Vagina (tissue), 2 donors: ENCODE results near the gene ZSCAN9. TPM values are rescaled to one million over a fixed set of nuclear protein-coding genes. Genes with fewer than 3 reads are reported as not detected.

Source experiments
- DNase-seq, 2 donors: peaks; one replicate each; pipeline ENCODE4 v3.0.0-alpha.2; 2017; ENCODE audit errors: extremely low spot score in 2 of 2
- H3K27ac ChIP-seq: fragments of 200-600 bp; sonication (generic); one replicate; pipeline ENCODE4 v1.5.1; 2019
- H3K27me3 ChIP-seq: fragments of 200-600 bp; sonication (generic); one replicate; pipeline ENCODE4 v1.5.1; 2019
- H3K36me3 ChIP-seq, 2 donors: fragments of 200-600 bp; sonication (generic); one replicate each; pipeline ENCODE4 v1.5.1; 2017 to 2019
- H3K4me1 ChIP-seq: fragments of 200-600 bp; sonication (generic); one replicate; pipeline ENCODE4 v1.5.1; 2019
- H3K4me3 ChIP-seq, 2 donors: fragments of 200-600 bp; sonication (generic); 1 replicate in 1 of 2; 2 replicates in 1 of 2; pipeline ENCODE4 v1.5.1; 2016 to 2019
- H3K9me3 ChIP-seq: fragments of 200-600 bp; sonication (generic); one replicate; pipeline ENCODE4 v1.5.1; 2019
- POLR2A ChIP-seq, 2 donors: fragments of 450-650 bp; IDR thresholded peaks; one replicate each; pipeline ENCODE4 v1.6.1; 2017; ENCODE audit warnings: antibody characterized with exemption in 2 of 2, mild to moderate bottlenecking in 2 of 2, moderate library complexity in 2 of 2
- POLR2AphosphoS5 ChIP-seq, 2 donors: sonication (generic); formaldehyde crosslinking; IDR thresholded peaks; one replicate each; pipeline ENCODE4 v1.9.0; 2017; ENCODE audit warnings: antibody characterized with exemption in 2 of 2, mild to moderate bottlenecking in 2 of 2, low read depth in 1 of 2; ENCODE audit not compliant: insufficient read depth in 1 of 2
- intact Hi-C: fragments of 100-400 bp; cut with DNase I; formaldehyde crosslinking; loops from one replicate; pipeline ENCODE4 v1.15.1; 2023
- total RNA-seq: library from RNA; depleted of rRNA; stranded (reverse); fragments of >200 nt; gene quantifications from one replicate; pipeline ENCODE4 v1.2.3, GENCODE V29; 2016
- TF ChIP-seq, protein P1 (sequence below), 3 experiments: fragments of 450-650 bp in 2 of 3; fragments of 200-600 bp in 1 of 3; sonication (generic) in 1 of 3; IDR thresholded peaks; one replicate each; pipeline ENCODE4 v1.5.1; 2017 to 2019; ENCODE audit warnings: antibody characterized with exemption in 3 of 3, mild to moderate bottlenecking in 2 of 3, moderate library complexity in 2 of 3

Gene ZSCAN9
- total RNA-seq, 1 donor from 2014 or later, result 11.3 TPM

DNA sequence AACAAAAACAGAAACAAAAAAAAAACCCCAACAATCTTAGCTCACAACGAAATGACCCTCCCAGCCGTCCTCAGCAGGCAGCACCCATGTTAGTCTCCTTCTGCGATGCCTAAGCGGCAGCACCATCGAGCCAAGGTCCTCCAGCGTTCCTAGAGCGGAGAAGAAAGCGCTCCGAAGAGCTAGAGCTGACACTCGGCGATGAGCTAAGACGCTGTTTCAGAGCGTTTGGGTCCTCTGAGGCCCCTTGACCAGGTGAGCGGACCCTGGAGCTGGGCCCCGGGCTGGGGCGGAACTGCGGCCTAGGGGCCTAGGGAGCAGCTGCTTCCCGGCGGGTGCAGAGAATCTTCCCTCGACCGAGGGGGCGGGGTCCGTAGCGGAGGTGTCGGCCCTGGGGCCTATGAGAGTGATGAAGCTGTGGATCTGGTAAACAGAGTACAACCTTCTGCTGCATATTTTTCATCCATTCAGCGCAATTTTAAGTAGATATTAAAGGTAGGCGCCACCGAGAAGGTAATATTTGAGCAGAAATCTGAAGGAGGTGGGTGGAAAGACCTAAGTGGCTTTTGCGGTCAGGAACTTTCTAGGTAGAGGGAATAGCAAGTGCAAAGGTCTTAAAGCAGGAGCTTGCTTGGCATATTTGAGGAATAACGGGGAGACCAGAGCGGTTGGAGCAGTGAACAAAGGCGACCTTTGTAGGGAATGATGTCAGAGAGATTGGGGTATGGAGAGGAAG is 42.1 kb downstream of the ZSCAN9 start, which contains the start of gene ZSCAN26:
ZSCAN26 (plus strand) TSS at position 182 of the 733 bp plus-strand sequence. CDS start 4,777 bp downstream, outside the sequence.
- Histone ChIP-seq H3K9me3 (no peaks in the 10 kb centered on the region), H3K4me3 (peak within 1 kb of the TSS; percentile 59 to 75), H3K4me1 (peaks cover 31% of the 10 kb centered on the region), H3K27ac (peak within 1 kb of the TSS; percentile 84), H3K36me3 (peaks cover 0 to 6% of the 10 kb centered on the region in 2 donors), H3K27me3 (no peaks in the 10 kb centered on the region)
- intact Hi-C loops, result no loop called here
- TF ChIP-seq POLR2A (IDR thresholded peaks at IDR 0.05) (no peak), POLR2AphosphoS5 (IDR thresholded peaks at IDR 0.05; ENCODE audit: insufficient read depth in 1 of 2, low read depth in 1 of 2) (peak; percentile 51 to 90)
- TF ChIP-seq, protein P1, sequence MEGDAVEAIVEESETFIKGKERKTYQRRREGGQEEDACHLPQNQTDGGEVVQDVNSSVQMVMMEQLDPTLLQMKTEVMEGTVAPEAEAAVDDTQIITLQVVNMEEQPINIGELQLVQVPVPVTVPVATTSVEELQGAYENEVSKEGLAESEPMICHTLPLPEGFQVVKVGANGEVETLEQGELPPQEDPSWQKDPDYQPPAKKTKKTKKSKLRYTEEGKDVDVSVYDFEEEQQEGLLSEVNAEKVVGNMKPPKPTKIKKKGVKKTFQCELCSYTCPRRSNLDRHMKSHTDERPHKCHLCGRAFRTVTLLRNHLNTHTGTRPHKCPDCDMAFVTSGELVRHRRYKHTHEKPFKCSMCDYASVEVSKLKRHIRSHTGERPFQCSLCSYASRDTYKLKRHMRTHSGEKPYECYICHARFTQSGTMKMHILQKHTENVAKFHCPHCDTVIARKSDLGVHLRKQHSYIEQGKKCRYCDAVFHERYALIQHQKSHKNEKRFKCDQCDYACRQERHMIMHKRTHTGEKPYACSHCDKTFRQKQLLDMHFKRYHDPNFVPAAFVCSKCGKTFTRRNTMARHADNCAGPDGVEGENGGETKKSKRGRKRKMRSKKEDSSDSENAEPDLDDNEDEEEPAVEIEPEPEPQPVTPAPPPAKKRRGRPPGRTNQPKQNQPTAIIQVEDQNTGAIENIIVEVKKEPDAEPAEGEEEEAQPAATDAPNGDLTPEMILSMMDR (IDR thresholded peaks at IDR 0.05), result no peak
- no peak for DNase-seq

DNA sequence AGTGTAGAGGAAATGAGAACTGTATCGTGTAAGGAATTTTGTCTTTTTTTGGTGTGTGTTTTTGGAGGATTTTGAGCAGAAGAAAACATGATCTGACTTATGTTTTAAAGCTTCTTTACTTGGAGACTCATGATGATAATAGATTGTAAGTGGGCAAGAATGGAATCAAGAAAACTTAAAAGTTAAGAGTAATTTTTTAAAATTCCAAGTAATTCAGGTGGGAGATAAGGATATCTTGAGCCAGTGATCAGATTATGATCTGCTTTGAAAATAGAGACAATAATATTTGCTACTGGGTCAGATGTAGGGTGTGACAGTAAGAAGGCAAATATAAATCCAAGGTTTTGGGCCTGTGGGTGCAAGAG is 42.6 kb downstream of the ZSCAN9 start:
- TF ChIP-seq POLR2AphosphoS5 (IDR thresholded peaks at IDR 0.05; ENCODE audit: insufficient read depth in 1 of 2, low read depth in 1 of 2) (no peak), POLR2A (IDR thresholded peaks at IDR 0.05) (no peak)
- TF ChIP-seq, protein P1 (IDR thresholded peaks at IDR 0.05), result no peak
- Histone ChIP-seq H3K4me1 (peaks cover 31% of the 10 kb centered on the region), H3K36me3 (peaks cover 0 to 11% of the 10 kb centered on the region in 2 donors), H3K27me3 (no peaks in the 10 kb centered on the region), H3K27ac (peak overlapping the region; percentile 84), H3K9me3 (no peaks in the 10 kb centered on the region), H3K4me3 (peak overlapping the region; percentile 59 to 75)
- intact Hi-C loops, result no loop called here
- DNase-seq, result no peak

DNA sequence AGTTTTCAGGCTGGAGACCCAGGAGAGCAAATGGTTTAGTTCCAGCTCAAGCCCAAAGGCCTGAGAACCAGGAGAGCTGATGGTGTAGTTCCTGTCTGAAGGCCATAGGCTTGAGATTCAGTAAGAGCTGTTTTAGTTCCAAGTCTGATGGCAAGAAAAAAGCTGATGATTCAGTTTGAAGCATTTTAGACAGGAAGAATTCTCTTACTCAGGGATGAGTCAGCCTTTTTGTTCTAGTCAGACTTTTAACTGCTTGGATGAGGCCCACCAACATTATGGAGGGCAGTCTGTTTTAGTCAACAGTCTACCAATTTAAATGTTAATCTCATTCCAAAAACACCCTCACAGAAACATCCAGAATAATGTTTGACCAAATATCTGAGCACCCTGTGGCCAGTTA is 44.4 kb downstream of the ZSCAN9 start:
- Histone ChIP-seq H3K36me3 (peaks cover 0 to 30% of the 10 kb centered on the region in 2 donors), H3K27ac (no peak overlapping the region), H3K4me3 (no peak overlapping the region), H3K9me3 (no peaks in the 10 kb centered on the region), H3K4me1 (peaks cover 31% of the 10 kb centered on the region), H3K27me3 (no peaks in the 10 kb centered on the region)
- intact Hi-C loops, result no loop called here
- no peak for DNase-seq
- TF ChIP-seq, protein P1 (IDR thresholded peaks at IDR 0.05), result no peak
- TF ChIP-seq POLR2AphosphoS5 (IDR thresholded peaks at IDR 0.05; ENCODE audit: insufficient read depth in 1 of 2, low read depth in 1 of 2) (no peak), POLR2A (IDR thresholded peaks at IDR 0.05) (no peak)

DNA sequence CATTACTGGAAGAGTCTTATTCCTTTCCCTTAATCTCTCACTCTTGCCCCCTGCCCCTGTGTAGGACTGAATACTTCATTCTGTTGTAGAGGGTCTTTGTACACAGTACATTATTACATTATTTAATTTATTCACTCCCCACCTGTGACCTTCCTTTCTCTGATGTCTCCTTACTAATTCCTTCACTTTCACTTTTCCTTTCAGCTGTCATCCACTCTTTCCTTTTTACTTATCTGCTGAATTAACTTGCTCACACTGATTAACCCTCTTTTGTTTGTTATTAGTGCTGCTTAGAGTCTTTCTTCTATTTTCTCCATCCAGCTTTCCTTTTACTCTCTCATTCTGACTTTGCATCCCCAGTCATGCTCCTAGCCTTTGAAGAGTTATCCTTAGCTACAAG is 49.8 kb downstream of the ZSCAN9 start:
- TF ChIP-seq POLR2A (IDR thresholded peaks at IDR 0.05) (no peak), POLR2AphosphoS5 (IDR thresholded peaks at IDR 0.05; ENCODE audit: insufficient read depth in 1 of 2, low read depth in 1 of 2) (no peak)
- TF ChIP-seq, protein P1 (IDR thresholded peaks at IDR 0.05), result no peak
- no peak for DNase-seq
- Histone ChIP-seq H3K36me3 (peaks cover 0 to 55% of the 10 kb centered on the region in 2 donors), H3K4me3 (no peak overlapping the region), H3K4me1 (peaks cover 1% of the 10 kb centered on the region), H3K27ac (no peak overlapping the region), H3K27me3 (no peaks in the 10 kb centered on the region), H3K9me3 (no peaks in the 10 kb centered on the region)
- intact Hi-C loops, result no loop called here

DNA sequence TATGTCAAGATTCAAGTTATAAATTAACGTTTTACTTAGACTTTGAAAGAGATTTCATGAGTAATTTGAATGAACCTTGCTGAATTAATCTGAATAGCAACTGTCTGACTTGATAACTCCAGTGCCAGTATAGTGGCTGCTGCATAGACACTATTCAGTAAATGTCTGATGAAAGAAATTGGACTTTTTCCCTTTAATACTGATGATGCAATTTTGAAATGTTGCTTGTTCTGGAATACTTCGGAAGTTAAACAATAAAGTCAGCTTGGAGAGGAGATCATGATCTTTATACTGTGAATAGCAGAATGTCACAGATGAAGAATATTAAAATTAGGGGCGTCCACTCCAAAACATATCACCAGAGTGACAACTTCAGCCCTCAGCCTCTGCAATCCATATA is 52.7 kb downstream of the ZSCAN9 start:
- Histone ChIP-seq H3K27ac (no peak overlapping the region), H3K4me1 (no peaks in the 10 kb centered on the region), H3K27me3 (no peaks in the 10 kb centered on the region), H3K4me3 (no peak overlapping the region), H3K36me3 (peaks cover 0 to 43% of the 10 kb centered on the region in 2 donors), H3K9me3 (no peaks in the 10 kb centered on the region)
- TF ChIP-seq, protein P1 (IDR thresholded peaks at IDR 0.05), result no peak
- TF ChIP-seq POLR2AphosphoS5 (IDR thresholded peaks at IDR 0.05; ENCODE audit: insufficient read depth in 1 of 2, low read depth in 1 of 2) (no peak), POLR2A (IDR thresholded peaks at IDR 0.05) (no peak)
- no peak for DNase-seq
- intact Hi-C loops, result no loop called here
